Stimulated activated CD4-positive, alpha-beta T cell treated with anti-CD3 and anti-CD28 coated beads, TNF-alpha, amount 100 ng/mL, for 24 hours (primary cell): ENCODE results near the gene NKX2-2.
"Not testable (repeated sequence)": the region's sequence is repeated elsewhere in the genome, so short reads cannot be mapped to it uniquely, and the experiment has no call there.

Experiments
- DNase-seq, 3 experiments: peaks; one replicate each; pipeline ENCODE4 v3.0.0-alpha.2; 2020; ENCODE audit warnings: low read depth in 3 of 3

The NKX2-2 gene

GRCh38 chr20:21508230-21509078 lies 5.4 kb downstream of the NKX2-2 start:
- DNase-seq: no peak

GRCh38 chr20:21507400-21508229 lies 6.2 kb downstream of the NKX2-2 start:
- no peak for DNase-seq

GRCh38 chr20:21505810-21506530 lies 7.9 kb downstream of the NKX2-2 start:
- DNase-seq: peak; percentile 40 to 72 (median 57)

GRCh38 chr20:21505161-21505809 lies 8.6 kb downstream of the NKX2-2 start:
- DNase-seq: peak; percentile 67 to 83 (median 70)

- no peak for DNase-seq
Observed at GRCh38 chr20:21504323-21504722, 9.5 kb downstream of the NKX2-2 start.

GRCh38 chr20:21503345-21503744 lies 10.5 kb downstream of the NKX2-2 start:
- DNase-seq: no peak

GRCh38 chr20:21501184-21501583 lies 12.7 kb downstream of the NKX2-2 start:
- no peak for DNase-seq

GRCh38 chr20:21500599-21500998 lies 13.3 kb downstream of the NKX2-2 start:
- DNase-seq: no peak

GRCh38 chr20:21499641-21500040 lies 14.2 kb downstream of the NKX2-2 start:
- no peak for DNase-seq

GRCh38 chr20:21498635-21499034 lies 15.2 kb downstream of the NKX2-2 start:
- no peak for DNase-seq

- no peak for DNase-seq
Observed at GRCh38 chr20:21498195-21498594, 15.7 kb downstream of the NKX2-2 start.

GRCh38 chr20:21496452-21496851 lies 17.4 kb downstream of the NKX2-2 start:
- no peak for DNase-seq

- DNase-seq: no peak
Observed at GRCh38 chr20:21493049-21493448, 20.8 kb downstream of the NKX2-2 start.

- no peak for DNase-seq
Observed at GRCh38 chr20:21490105-21490504, 23.8 kb downstream of the NKX2-2 start.

- DNase-seq: not testable (repeated sequence)
Observed at GRCh38 chr20:21480144-21480543, 33.7 kb downstream of the NKX2-2 start.

- DNase-seq: no peak
Observed at GRCh38 chr20:21465799-21466198, 48.1 kb downstream of the NKX2-2 start.

- no peak for DNase-seq
Observed at GRCh38 chr20:21464916-21465315, 48.9 kb downstream of the NKX2-2 start.
